Right lobe of liver (tissue), 4 donors: Measurements from ENCODE around the gene PLEKHA3.

Experiments
- POLR2A ChIP-seq: fragments of 450-650 bp; IDR thresholded peaks from one replicate; pipeline ENCODE4 v1.6.1; 2017; ENCODE audit warnings: antibody characterized with exemption, mild to moderate bottlenecking
- TF ChIP-seq, protein P1 (sequence below), 4 donors: fragments of 200-600 bp in 3 of 4; fragments of 450-650 bp in 1 of 4; IDR thresholded peaks; one replicate each; pipeline versions ENCODE4 v1.5.1 to v1.8.0; 2016 to 2022; ENCODE audit warnings: antibody characterized with exemption in 4 of 4, mild to moderate bottlenecking in 2 of 4
- donor health status: DM: no; HTN: no; CAD: no.
- donor health status: DM: no; HTN: no; CAD: no.
- donor health status: DM: no; HTN: yes; CAD: no.

DNA sequence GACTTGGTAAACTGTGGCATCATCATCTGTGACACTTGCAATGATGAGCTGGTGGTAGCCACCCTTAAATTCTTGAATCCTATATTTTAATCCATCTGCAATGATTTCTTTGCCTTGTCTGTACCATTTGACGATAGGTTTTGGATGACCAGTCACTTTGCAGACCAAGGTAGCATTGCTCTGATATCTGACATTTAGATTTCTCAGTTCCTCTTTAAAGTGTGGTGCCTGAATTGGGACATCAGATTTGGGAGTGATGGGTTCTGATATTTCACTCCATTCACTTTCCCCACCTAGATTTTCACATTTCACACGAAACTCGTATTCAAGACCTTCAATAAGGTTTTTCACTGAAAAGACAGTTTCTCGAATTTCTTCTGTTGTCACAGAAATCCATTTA, 55.8 kb downstream of the PLEKHA3 start:
- TF ChIP-seq, protein P1, sequence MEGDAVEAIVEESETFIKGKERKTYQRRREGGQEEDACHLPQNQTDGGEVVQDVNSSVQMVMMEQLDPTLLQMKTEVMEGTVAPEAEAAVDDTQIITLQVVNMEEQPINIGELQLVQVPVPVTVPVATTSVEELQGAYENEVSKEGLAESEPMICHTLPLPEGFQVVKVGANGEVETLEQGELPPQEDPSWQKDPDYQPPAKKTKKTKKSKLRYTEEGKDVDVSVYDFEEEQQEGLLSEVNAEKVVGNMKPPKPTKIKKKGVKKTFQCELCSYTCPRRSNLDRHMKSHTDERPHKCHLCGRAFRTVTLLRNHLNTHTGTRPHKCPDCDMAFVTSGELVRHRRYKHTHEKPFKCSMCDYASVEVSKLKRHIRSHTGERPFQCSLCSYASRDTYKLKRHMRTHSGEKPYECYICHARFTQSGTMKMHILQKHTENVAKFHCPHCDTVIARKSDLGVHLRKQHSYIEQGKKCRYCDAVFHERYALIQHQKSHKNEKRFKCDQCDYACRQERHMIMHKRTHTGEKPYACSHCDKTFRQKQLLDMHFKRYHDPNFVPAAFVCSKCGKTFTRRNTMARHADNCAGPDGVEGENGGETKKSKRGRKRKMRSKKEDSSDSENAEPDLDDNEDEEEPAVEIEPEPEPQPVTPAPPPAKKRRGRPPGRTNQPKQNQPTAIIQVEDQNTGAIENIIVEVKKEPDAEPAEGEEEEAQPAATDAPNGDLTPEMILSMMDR (IDR thresholded peaks at IDR 0.05), result no peak
- TF ChIP-seq POLR2A, result no peak
